Amygdala (tissue), 56 donors: Measurements from ENCODE around the gene WFIKKN1.

ENCODE experiments used
- DNase-seq, 56 donors: peaks; one replicate each; lab custom pipeline; 2025; lab: John Stamatoyannopoulos, UW

The WFIKKN1 gene

GRCh38 chr16:680967-681745 is 50.4 kb downstream of the WFIKKN1 start:
- peak in 2 of 56 donors; percentile 8 to 18 for DNase-seq

- peak in 1 of 56 donors; percentile 22 for DNase-seq
These were observed 51.1 kb downstream of the WFIKKN1 start for GRCh38 chr16:681746-682427.

- DNase-seq = no peak
These were observed 52.0 kb downstream of the WFIKKN1 start for GRCh38 chr16:682493-683395.

GRCh38 chr16:683396-684070 is 52.7 kb downstream of the WFIKKN1 start:
- DNase-seq = peak in 1 of 56 donors; percentile 48
